ENCODE measurements around the gene TIAL1.

DNA sequence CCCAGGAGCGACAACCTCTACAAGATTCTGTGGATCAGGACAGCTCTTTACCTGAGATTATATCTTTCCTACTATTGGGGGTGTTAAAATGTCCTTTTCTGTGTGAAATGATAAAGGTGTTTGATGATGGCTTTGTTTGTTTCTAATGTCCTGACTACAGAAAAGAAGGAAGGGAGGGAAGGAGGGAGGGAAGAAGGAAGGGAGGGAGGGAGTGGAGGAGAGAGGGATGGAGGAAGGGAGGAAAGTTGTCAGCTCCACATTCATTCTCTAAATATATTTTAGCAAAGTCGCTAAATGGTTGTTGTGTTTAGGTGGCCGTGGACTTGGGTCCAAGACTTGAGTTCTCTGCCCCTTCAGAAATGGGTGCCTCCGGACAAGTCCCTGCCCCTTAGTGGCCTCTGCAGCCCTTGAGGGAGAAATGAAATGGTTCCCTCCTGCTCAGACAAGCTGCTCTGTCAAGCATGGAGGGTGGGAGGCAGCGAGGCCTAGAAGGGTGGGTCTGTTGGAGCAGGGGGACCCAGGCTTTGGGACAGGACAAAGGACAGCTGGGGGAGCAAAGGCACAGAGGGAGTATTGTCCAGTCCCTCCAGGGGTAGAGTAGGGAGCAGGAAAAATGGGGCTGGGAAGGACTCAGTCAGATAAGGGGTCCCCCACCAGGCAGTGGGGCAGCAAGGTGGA lies 58.7 kb downstream of the TIAL1 start:
- TF ChIP-seq, protein P1, sequence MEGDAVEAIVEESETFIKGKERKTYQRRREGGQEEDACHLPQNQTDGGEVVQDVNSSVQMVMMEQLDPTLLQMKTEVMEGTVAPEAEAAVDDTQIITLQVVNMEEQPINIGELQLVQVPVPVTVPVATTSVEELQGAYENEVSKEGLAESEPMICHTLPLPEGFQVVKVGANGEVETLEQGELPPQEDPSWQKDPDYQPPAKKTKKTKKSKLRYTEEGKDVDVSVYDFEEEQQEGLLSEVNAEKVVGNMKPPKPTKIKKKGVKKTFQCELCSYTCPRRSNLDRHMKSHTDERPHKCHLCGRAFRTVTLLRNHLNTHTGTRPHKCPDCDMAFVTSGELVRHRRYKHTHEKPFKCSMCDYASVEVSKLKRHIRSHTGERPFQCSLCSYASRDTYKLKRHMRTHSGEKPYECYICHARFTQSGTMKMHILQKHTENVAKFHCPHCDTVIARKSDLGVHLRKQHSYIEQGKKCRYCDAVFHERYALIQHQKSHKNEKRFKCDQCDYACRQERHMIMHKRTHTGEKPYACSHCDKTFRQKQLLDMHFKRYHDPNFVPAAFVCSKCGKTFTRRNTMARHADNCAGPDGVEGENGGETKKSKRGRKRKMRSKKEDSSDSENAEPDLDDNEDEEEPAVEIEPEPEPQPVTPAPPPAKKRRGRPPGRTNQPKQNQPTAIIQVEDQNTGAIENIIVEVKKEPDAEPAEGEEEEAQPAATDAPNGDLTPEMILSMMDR (conservative IDR thresholded peaks at IDR 0.05 in 1 of 2, IDR thresholded peaks at IDR 0.05 in 1 of 2; ENCODE audit: low read depth in 1 of 2, low read length in 2 of 2): no peak
- no peak for TF ChIP-seq EZH2 (IDR thresholded peaks at IDR 0.05; ENCODE audit: low read length, missing control alignments)

All from fibroblast of lung (primary cell).